ENCODE measurements around the gene URB2. TPM values are rescaled to one million over a fixed set of nuclear protein-coding genes. Genes with fewer than 3 reads are reported as not detected.
A peak's percentile ranks its signal among the peaks of the same experiment; 100 is the strongest.

The URB2 gene
- total RNA-seq, 1 experiment from 2014 or later: 14.1 TPM

- no peaks in the 10 kb centered on the region for H3K79me2 ChIP-seq (ENCODE audit: low read length)
- H3K27ac ChIP-seq (ENCODE audit: low read length): no peak overlapping the region
- no peak overlapping the region for H3K4me2 ChIP-seq (ENCODE audit: low read depth, low read length, poor library complexity, severe bottlenecking)
- no peaks in the 10 kb centered on the region for H3K4me1 ChIP-seq (ENCODE audit: low read length)
- H3K9me2 ChIP-seq (replicated peaks; ENCODE audit: insufficient read depth, low read length): no peaks in the 10 kb centered on the region
- no peak overlapping the region for H3K4me3 ChIP-seq (ENCODE audit: low read length)
- DNase-seq: peak; percentile 33
- H3K9ac ChIP-seq (ENCODE audit: low read length): no peak overlapping the region
- H3K36me3 ChIP-seq (ENCODE audit: insufficient read depth, low read length): no peaks in the 10 kb centered on the region
- no peaks in the 10 kb centered on the region for H3K27me3 ChIP-seq (ENCODE audit: low read length)
- H4K20me1 ChIP-seq (ENCODE audit: insufficient read depth, low read depth, low read length): no peaks in the 10 kb centered on the region
- no peak overlapping the region for H2AFZ ChIP-seq (ENCODE audit: low read length)
- no peaks in the 10 kb centered on the region for H3K9me3 ChIP-seq (ENCODE audit: low read length)
Measured at GRCh38 chr1:229674042-229674441, 48.0 kb downstream of the URB2 start.

DNA sequence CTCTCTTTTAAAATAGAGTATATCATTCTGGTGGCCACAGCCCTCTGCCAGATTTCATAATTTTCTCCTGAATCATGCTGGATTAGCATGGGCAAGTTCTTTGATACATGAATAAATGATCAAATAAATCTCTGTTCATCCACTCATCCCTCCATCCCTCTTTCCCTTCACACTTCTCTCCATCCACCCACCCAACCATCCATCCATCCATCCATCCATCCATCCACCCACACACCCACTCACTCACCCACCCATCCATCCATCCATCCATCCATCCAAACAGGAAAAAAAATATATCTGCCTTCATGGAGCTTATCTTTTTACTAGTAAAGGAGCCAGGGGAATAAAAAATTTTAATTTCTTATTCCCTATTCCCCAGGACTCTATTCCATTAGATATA is 49.3 kb downstream of the URB2 start:
- Histone ChIP-seq H2AFZ (ENCODE audit: low read length) (no peak overlapping the region), H4K20me1 (ENCODE audit: insufficient read depth, low read depth, low read length) (no peaks in the 10 kb centered on the region), H3K4me2 (ENCODE audit: low read depth, low read length, poor library complexity, severe bottlenecking) (no peak overlapping the region), H3K9me3 (ENCODE audit: low read length) (no peaks in the 10 kb centered on the region), H3K9me2 (replicated peaks; ENCODE audit: insufficient read depth, low read length) (no peaks in the 10 kb centered on the region), H3K27ac (ENCODE audit: low read length) (no peak overlapping the region), H3K27me3 (ENCODE audit: low read length) (no peaks in the 10 kb centered on the region), H3K9ac (ENCODE audit: low read length) (no peak overlapping the region), H3K4me1 (ENCODE audit: low read length) (no peaks in the 10 kb centered on the region), H3K79me2 (ENCODE audit: low read length) (no peaks in the 10 kb centered on the region), H3K4me3 (ENCODE audit: low read length) (no peak overlapping the region), H3K36me3 (ENCODE audit: insufficient read depth, low read length) (no peaks in the 10 kb centered on the region)
- no peak for DNase-seq

- H3K9ac ChIP-seq (ENCODE audit: low read length): no peak overlapping the region
- no peak overlapping the region for H2AFZ ChIP-seq (ENCODE audit: low read length)
- no peak overlapping the region for H3K4me2 ChIP-seq (ENCODE audit: low read depth, low read length, poor library complexity, severe bottlenecking)
- H3K36me3 ChIP-seq (ENCODE audit: insufficient read depth, low read length): no peaks in the 10 kb centered on the region
- H3K9me3 ChIP-seq (ENCODE audit: low read length): no peaks in the 10 kb centered on the region
- no peaks in the 10 kb centered on the region for H3K4me1 ChIP-seq (ENCODE audit: low read length)
- H4K20me1 ChIP-seq (ENCODE audit: insufficient read depth, low read depth, low read length): no peaks in the 10 kb centered on the region
- peak; percentile 27 for DNase-seq
- no peaks in the 10 kb centered on the region for H3K79me2 ChIP-seq (ENCODE audit: low read length)
- no peak overlapping the region for H3K4me3 ChIP-seq (ENCODE audit: low read length)
- no peaks in the 10 kb centered on the region for H3K9me2 ChIP-seq (replicated peaks; ENCODE audit: insufficient read depth, low read length)
- no peak overlapping the region for H3K27ac ChIP-seq (ENCODE audit: low read length)
- H3K27me3 ChIP-seq (ENCODE audit: low read length): no peaks in the 10 kb centered on the region
Measured at GRCh38 chr1:229685149-229685548, 59.1 kb downstream of the URB2 start.

DNA sequence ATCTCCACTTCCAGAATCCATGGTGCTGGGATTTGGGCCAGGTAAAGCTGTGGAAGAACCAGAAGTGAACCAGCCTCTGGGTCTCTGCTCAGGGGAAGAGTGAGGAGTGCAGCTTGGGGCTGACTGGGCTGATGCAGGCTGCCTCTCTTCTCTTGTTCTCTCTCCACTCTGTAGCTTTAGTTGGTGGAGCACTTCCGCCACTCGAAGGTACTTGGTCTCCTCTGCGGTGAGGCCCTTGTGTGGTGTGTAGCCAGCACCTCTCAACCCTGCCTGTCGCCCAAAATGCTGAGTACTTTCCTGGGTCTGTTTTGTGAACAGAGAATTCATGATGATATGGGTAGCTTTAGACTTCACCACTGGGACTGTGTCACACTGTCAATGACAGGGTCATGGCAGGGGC is 63.2 kb downstream of the URB2 start:
- H3K27ac ChIP-seq (ENCODE audit: low read length): no peak overlapping the region
- H3K4me2 ChIP-seq (ENCODE audit: low read depth, low read length, poor library complexity, severe bottlenecking): no peak overlapping the region
- peaks cover 25% of the 10 kb centered on the region for H3K4me1 ChIP-seq (ENCODE audit: low read length)
- H3K36me3 ChIP-seq (ENCODE audit: insufficient read depth, low read length): no peaks in the 10 kb centered on the region
- no peaks in the 10 kb centered on the region for H3K27me3 ChIP-seq (ENCODE audit: low read length)
- H2AFZ ChIP-seq (ENCODE audit: low read length): no peak overlapping the region
- H3K4me3 ChIP-seq (ENCODE audit: low read length): no peak overlapping the region
- H3K9me2 ChIP-seq (replicated peaks; ENCODE audit: insufficient read depth, low read length): no peaks in the 10 kb centered on the region
- peak; percentile 39 for DNase-seq
- H3K79me2 ChIP-seq (ENCODE audit: low read length): no peaks in the 10 kb centered on the region
- H3K9ac ChIP-seq (ENCODE audit: low read length): no peak overlapping the region
- H3K9me3 ChIP-seq (ENCODE audit: low read length): no peaks in the 10 kb centered on the region
- H4K20me1 ChIP-seq (ENCODE audit: insufficient read depth, low read depth, low read length): peaks cover 4% of the 10 kb centered on the region; the same call in 1 of the 2 replicates

DNA sequence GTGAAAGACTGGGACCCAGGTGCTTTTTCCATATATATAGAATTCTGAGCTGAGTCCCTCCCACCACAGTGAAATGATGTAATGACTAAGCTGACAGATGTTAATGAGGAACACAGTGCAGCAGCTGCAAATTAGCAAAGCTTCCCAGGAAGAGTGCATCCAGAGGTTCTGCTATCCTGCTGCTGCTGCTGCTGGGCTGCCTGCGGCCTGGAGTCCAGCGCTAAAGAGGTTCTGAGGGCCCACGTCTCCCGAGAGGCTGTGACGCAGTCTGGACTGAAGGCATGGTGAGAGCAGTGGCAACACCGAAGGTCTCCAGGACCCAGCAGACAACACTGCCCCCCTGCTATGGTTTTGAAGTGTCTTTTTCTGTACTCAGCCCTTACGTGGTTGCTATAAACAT is 63.9 kb downstream of the URB2 start:
- Histone ChIP-seq H3K9ac (ENCODE audit: low read length) (no peak overlapping the region), H3K27me3 (ENCODE audit: low read length) (no peaks in the 10 kb centered on the region), H4K20me1 (ENCODE audit: insufficient read depth, low read depth, low read length) (peaks cover 4% of the 10 kb centered on the region; the same call in 1 of the 2 replicates), H3K4me3 (ENCODE audit: low read length) (no peak overlapping the region), H2AFZ (ENCODE audit: low read length) (no peak overlapping the region), H3K4me2 (ENCODE audit: low read depth, low read length, poor library complexity, severe bottlenecking) (no peak overlapping the region), H3K36me3 (ENCODE audit: insufficient read depth, low read length) (no peaks in the 10 kb centered on the region), H3K79me2 (ENCODE audit: low read length) (no peaks in the 10 kb centered on the region), H3K9me3 (ENCODE audit: low read length) (no peaks in the 10 kb centered on the region), H3K9me2 (replicated peaks; ENCODE audit: insufficient read depth, low read length) (no peaks in the 10 kb centered on the region), H3K27ac (ENCODE audit: low read length) (no peak overlapping the region), H3K4me1 (ENCODE audit: low read length) (peaks cover 31% of the 10 kb centered on the region)
- peak; percentile 25 for DNase-seq

GRCh38 chr1:229690662-229691061 is 64.6 kb downstream of the URB2 start:
- Histone ChIP-seq H3K27me3 (ENCODE audit: low read length) (no peaks in the 10 kb centered on the region), H3K9me2 (replicated peaks; ENCODE audit: insufficient read depth, low read length) (no peaks in the 10 kb centered on the region), H3K79me2 (ENCODE audit: low read length) (no peaks in the 10 kb centered on the region), H3K4me1 (ENCODE audit: low read length) (peaks cover 39% of the 10 kb centered on the region), H3K4me2 (ENCODE audit: low read depth, low read length, poor library complexity, severe bottlenecking) (no peak overlapping the region), H3K27ac (ENCODE audit: low read length) (no peak overlapping the region), H3K4me3 (ENCODE audit: low read length) (no peak overlapping the region), H2AFZ (ENCODE audit: low read length) (no peak overlapping the region), H3K9ac (ENCODE audit: low read length) (no peak overlapping the region), H4K20me1 (ENCODE audit: insufficient read depth, low read depth, low read length) (peaks cover 4% of the 10 kb centered on the region; the same call in 1 of the 2 replicates), H3K36me3 (ENCODE audit: insufficient read depth, low read length) (no peaks in the 10 kb centered on the region), H3K9me3 (ENCODE audit: low read length) (no peaks in the 10 kb centered on the region)
- DNase-seq: peak; percentile 22

GRCh38 chr1:229691362-229691761 is 65.3 kb downstream of the URB2 start:
- no peaks in the 10 kb centered on the region for H3K79me2 ChIP-seq (ENCODE audit: low read length)
- H2AFZ ChIP-seq (ENCODE audit: low read length): no peak overlapping the region
- H3K36me3 ChIP-seq (ENCODE audit: insufficient read depth, low read length): no peaks in the 10 kb centered on the region
- H3K9me3 ChIP-seq (ENCODE audit: low read length): no peaks in the 10 kb centered on the region
- peaks cover 4% of the 10 kb centered on the region; the same call in 1 of the 2 replicates for H4K20me1 ChIP-seq (ENCODE audit: insufficient read depth, low read depth, low read length)
- no peak overlapping the region for H3K27ac ChIP-seq (ENCODE audit: low read length)
- H3K9ac ChIP-seq (ENCODE audit: low read length): no peak overlapping the region
- peaks cover 46% of the 10 kb centered on the region for H3K4me1 ChIP-seq (ENCODE audit: low read length)
- no peaks in the 10 kb centered on the region for H3K27me3 ChIP-seq (ENCODE audit: low read length)
- no peak overlapping the region for H3K4me3 ChIP-seq (ENCODE audit: low read length)
- no peak for DNase-seq
- no peaks in the 10 kb centered on the region for H3K9me2 ChIP-seq (replicated peaks; ENCODE audit: insufficient read depth, low read length)
- no peak overlapping the region for H3K4me2 ChIP-seq (ENCODE audit: low read depth, low read length, poor library complexity, severe bottlenecking)

- Histone ChIP-seq H3K4me3 (ENCODE audit: low read length) (no peak overlapping the region), H4K20me1 (ENCODE audit: insufficient read depth, low read depth, low read length) (peaks cover 4% of the 10 kb centered on the region; the same call in 1 of the 2 replicates), H3K9ac (ENCODE audit: low read length) (no peak overlapping the region), H3K4me1 (ENCODE audit: low read length) (peaks cover 48% of the 10 kb centered on the region), H3K9me3 (ENCODE audit: low read length) (no peaks in the 10 kb centered on the region), H3K9me2 (replicated peaks; ENCODE audit: insufficient read depth, low read length) (no peaks in the 10 kb centered on the region), H2AFZ (ENCODE audit: low read length) (no peak overlapping the region), H3K79me2 (ENCODE audit: low read length) (no peaks in the 10 kb centered on the region), H3K27me3 (ENCODE audit: low read length) (no peaks in the 10 kb centered on the region), H3K36me3 (ENCODE audit: insufficient read depth, low read length) (no peaks in the 10 kb centered on the region), H3K4me2 (ENCODE audit: low read depth, low read length, poor library complexity, severe bottlenecking) (no peak overlapping the region), H3K27ac (ENCODE audit: low read length) (peak overlapping the region; percentile 62; the same call in 1 of the 2 replicates)
- peak; percentile 53 for DNase-seq
Measured at GRCh38 chr1:229693129-229693900, 67.3 kb downstream of the URB2 start.
